ENCODE measurements around the gene CEP44. TPM values are rescaled to one million over a fixed set of nuclear protein-coding genes. Genes with fewer than 3 reads are reported as not detected.

Gene CEP44
- total RNA-seq, 2 donors from 2014 or later: 14.2 to 15.3 TPM

DNA sequence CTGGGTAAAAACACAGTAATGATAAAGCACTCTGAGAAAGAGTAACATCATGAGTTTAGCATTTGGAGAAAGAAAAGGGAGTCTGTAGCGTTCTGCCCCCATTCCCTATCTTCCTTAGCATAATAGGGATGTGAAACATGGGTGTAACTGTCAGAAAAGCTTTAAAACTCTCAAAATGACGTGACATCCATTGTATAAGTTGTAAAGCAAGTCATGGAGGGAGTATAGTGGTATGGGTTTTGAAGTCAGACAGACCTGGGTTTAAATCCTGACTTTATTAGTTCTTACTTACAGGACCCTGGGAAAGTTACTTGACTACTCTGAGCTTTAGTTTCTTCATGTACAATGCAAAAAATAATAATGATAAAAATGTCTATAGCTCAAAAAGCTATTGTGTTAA lies 17.3 kb upstream of the CEP44 start:
- Histone ChIP-seq H3K9ac (ENCODE audit: low read depth in 2 of 2, low read length in 2 of 2) (no peak overlapping the region), H3K27ac (no peak overlapping the region), H3K4me1 (no peaks in the 10 kb centered on the region), H3K27me3 (no peaks in the 10 kb centered on the region), H3K4me3 (no peak overlapping the region), H3K9me3 (no peaks in the 10 kb centered on the region), H3K36me3 (no peaks in the 10 kb centered on the region)
- intact Hi-C loops (cut with DNase I): no loop called here
- no peak for DNase-seq
- TF ChIP-seq, protein P1, sequence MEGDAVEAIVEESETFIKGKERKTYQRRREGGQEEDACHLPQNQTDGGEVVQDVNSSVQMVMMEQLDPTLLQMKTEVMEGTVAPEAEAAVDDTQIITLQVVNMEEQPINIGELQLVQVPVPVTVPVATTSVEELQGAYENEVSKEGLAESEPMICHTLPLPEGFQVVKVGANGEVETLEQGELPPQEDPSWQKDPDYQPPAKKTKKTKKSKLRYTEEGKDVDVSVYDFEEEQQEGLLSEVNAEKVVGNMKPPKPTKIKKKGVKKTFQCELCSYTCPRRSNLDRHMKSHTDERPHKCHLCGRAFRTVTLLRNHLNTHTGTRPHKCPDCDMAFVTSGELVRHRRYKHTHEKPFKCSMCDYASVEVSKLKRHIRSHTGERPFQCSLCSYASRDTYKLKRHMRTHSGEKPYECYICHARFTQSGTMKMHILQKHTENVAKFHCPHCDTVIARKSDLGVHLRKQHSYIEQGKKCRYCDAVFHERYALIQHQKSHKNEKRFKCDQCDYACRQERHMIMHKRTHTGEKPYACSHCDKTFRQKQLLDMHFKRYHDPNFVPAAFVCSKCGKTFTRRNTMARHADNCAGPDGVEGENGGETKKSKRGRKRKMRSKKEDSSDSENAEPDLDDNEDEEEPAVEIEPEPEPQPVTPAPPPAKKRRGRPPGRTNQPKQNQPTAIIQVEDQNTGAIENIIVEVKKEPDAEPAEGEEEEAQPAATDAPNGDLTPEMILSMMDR (IDR thresholded peaks at IDR 0.05): no peak

DNA sequence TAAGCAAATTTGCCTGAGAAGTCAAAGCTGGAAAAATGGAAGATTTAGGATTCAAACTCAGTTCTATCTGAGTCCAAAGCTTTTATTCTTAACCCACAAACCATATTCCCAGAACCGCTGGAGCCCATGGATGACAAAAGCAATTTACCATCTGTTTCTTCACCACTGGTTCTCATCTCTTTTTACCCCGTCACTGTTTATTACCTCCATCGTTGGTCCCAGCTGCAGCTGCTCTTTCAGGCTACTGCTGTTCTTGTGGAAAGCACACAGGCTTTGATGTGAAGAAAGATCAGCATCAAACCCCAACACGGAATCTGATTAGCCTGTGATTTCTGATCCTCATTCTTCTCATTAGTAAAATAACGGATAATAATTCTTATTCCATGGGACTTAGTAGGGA lies 9.8 kb upstream of the CEP44 start:
- H3K27me3 ChIP-seq: no peaks in the 10 kb centered on the region
- no peaks in the 10 kb centered on the region for H3K9me3 ChIP-seq
- H3K27ac ChIP-seq: no peak overlapping the region
- H3K4me3 ChIP-seq: no peak overlapping the region
- intact Hi-C loops (cut with DNase I): no loop called here
- H3K4me1 ChIP-seq: no peaks in the 10 kb centered on the region
- H3K9ac ChIP-seq (ENCODE audit: low read depth in 2 of 2, low read length in 2 of 2): no peak overlapping the region
- no peaks in the 10 kb centered on the region for H3K36me3 ChIP-seq
- DNase-seq: no peak
- TF ChIP-seq, protein P1 (IDR thresholded peaks at IDR 0.05): no peak

DNA sequence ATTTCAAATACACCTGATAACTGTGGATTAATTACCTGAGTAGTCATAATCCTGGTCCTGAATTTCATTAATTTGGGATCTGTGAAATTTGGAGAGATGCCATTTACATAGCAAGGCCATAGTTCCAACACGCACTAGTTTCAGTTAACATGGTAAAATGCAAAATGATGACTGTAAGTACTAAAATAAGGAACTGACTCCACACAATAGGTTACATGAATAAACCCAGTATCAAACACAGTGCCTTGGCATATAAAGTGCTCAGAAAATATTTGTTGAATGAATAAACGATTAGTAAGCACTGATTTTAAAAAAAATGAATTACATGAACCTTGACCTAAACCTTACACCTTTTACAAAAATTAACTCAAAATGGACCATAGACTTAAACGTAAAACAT lies 9.3 kb upstream of the CEP44 start:
- intact Hi-C loops (cut with DNase I): no loop called here
- Histone ChIP-seq H3K4me1 (no peaks in the 10 kb centered on the region), H3K4me3 (no peak overlapping the region), H3K9me3 (no peaks in the 10 kb centered on the region), H3K36me3 (no peaks in the 10 kb centered on the region), H3K27me3 (no peaks in the 10 kb centered on the region), H3K27ac (no peak overlapping the region), H3K9ac (ENCODE audit: low read depth in 2 of 2, low read length in 2 of 2) (no peak overlapping the region)
- no peak for DNase-seq
- TF ChIP-seq, protein P1 (IDR thresholded peaks at IDR 0.05): no peak

DNA sequence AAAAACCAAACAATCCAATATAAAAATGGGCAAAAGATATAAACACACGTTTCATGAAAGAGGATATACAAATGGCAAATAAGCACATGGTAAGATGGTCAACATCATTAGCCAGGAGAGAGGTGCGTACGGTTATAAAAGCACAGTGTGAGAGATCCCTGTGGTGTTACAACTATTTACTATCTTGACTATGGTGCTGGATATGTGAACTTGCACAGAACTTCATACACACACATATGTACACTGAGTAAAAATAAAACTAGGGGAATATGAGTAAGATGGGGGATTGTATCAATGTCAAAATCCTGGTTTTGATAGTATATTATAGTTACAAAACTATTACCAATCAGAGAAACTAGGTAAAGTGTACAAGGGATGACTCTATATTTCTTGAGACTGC lies 8.6 kb upstream of the CEP44 start:
- Histone ChIP-seq H3K4me3 (no peak overlapping the region), H3K36me3 (no peaks in the 10 kb centered on the region), H3K27ac (no peak overlapping the region), H3K27me3 (no peaks in the 10 kb centered on the region), H3K9ac (ENCODE audit: low read depth in 2 of 2, low read length in 2 of 2) (no peak overlapping the region), H3K9me3 (no peaks in the 10 kb centered on the region), H3K4me1 (no peaks in the 10 kb centered on the region)
- intact Hi-C loops (cut with DNase I): no loop called here
- TF ChIP-seq, protein P1 (IDR thresholded peaks at IDR 0.05): no peak
- DNase-seq: no peak

DNA sequence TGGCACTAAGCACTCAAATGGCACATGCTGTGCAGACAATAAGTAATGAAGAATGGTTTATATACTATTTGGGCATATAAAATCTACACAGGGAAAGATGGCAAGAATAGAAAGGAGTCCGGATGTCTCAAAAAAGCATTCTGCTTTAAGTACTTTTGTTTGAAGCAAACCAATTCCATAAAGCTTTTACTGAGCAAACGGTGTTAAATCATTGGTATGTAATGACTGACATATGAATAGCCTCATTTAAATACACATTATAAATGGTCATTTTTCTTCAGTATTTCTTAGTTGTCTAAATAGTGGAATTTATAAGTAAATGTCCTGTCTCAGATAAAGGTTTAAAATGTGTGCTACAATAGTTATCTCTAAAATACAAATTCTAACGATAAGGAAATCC lies 6.3 kb upstream of the CEP44 start:
- no peaks in the 10 kb centered on the region for H3K27me3 ChIP-seq
- TF ChIP-seq, protein P1 (IDR thresholded peaks at IDR 0.05): no peak
- no peaks in the 10 kb centered on the region for H3K4me1 ChIP-seq
- no peak overlapping the region for H3K4me3 ChIP-seq
- DNase-seq: no peak
- no peaks in the 10 kb centered on the region for H3K9me3 ChIP-seq
- no peak overlapping the region for H3K9ac ChIP-seq (ENCODE audit: low read depth in 2 of 2, low read length in 2 of 2)
- intact Hi-C loops (cut with DNase I): no loop called here
- no peak overlapping the region for H3K27ac ChIP-seq
- H3K36me3 ChIP-seq: no peaks in the 10 kb centered on the region

DNA sequence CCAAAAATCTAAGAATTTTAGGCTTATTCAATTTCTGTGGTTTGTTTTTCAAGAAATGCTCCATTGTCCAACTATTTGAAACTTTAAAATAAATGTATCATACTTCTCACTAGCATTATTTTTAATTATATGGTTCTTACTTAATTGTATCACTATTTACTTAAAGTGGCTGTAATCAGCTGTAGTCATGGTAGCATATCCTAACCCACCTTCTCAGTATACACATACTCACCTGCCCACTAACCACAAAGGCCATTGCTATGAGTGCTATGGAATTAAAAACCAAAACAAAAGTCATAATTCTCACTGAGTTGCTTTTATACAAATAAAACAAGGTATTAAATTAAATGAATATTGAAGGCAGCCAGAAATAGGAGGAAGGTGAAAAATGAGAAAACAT lies 5.2 kb upstream of the CEP44 start:
- Histone ChIP-seq H3K27me3 (no peaks in the 10 kb centered on the region), H3K4me1 (no peaks in the 10 kb centered on the region), H3K9me3 (no peaks in the 10 kb centered on the region), H3K9ac (ENCODE audit: low read depth in 2 of 2, low read length in 2 of 2) (no peak overlapping the region), H3K27ac (no peak overlapping the region), H3K4me3 (no peak overlapping the region), H3K36me3 (no peaks in the 10 kb centered on the region)
- DNase-seq: no peak
- intact Hi-C loops (cut with DNase I): no loop called here
- TF ChIP-seq, protein P1 (IDR thresholded peaks at IDR 0.05): no peak

Data from colonic mucosa (tissue), 4 donors.